ENCODE measurements around the gene C16orf54. TPM values are rescaled to one million over a fixed set of nuclear protein-coding genes. Genes with fewer than 3 reads are reported as not detected.
"Not testable (repeated sequence)": the region's sequence is repeated elsewhere in the genome, so short reads cannot be mapped to it uniquely, and the experiment has no call there.

Gene C16orf54
- total and polyA plus RNA-seq, 10 of the 15 experiments (the other 5 are each of a cell fraction or from before 2014, with no cell fraction given): 2.1 to 13.3 (median 5.4) TPM

GRCh38 chr16:29742683-29743275 lies 3.0 kb downstream of the C16orf54 start (continued):
- TF ChIP-seq, protein P1, sequence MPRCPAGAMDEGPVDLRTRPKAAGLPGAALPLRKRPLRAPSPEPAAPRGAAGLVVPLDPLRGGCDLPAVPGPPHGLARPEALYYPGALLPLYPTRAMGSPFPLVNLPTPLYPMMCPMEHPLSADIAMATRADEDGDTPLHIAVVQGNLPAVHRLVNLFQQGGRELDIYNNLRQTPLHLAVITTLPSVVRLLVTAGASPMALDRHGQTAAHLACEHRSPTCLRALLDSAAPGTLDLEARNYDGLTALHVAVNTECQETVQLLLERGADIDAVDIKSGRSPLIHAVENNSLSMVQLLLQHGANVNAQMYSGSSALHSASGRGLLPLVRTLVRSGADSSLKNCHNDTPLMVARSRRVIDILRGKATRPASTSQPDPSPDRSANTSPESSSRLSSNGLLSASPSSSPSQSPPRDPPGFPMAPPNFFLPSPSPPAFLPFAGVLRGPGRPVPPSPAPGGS (IDR thresholded peaks at IDR 0.05; ENCODE audit: borderline replicate concordance, insufficient read depth, low read depth, low read length, poor library complexity, severe bottlenecking): no peak
- no peak for TF ChIP-seq NFYB (IDR thresholded peaks at IDR 0.05; ENCODE audit: insufficient read depth, low read depth, low read length)
- TF ChIP-seq, protein P2, sequence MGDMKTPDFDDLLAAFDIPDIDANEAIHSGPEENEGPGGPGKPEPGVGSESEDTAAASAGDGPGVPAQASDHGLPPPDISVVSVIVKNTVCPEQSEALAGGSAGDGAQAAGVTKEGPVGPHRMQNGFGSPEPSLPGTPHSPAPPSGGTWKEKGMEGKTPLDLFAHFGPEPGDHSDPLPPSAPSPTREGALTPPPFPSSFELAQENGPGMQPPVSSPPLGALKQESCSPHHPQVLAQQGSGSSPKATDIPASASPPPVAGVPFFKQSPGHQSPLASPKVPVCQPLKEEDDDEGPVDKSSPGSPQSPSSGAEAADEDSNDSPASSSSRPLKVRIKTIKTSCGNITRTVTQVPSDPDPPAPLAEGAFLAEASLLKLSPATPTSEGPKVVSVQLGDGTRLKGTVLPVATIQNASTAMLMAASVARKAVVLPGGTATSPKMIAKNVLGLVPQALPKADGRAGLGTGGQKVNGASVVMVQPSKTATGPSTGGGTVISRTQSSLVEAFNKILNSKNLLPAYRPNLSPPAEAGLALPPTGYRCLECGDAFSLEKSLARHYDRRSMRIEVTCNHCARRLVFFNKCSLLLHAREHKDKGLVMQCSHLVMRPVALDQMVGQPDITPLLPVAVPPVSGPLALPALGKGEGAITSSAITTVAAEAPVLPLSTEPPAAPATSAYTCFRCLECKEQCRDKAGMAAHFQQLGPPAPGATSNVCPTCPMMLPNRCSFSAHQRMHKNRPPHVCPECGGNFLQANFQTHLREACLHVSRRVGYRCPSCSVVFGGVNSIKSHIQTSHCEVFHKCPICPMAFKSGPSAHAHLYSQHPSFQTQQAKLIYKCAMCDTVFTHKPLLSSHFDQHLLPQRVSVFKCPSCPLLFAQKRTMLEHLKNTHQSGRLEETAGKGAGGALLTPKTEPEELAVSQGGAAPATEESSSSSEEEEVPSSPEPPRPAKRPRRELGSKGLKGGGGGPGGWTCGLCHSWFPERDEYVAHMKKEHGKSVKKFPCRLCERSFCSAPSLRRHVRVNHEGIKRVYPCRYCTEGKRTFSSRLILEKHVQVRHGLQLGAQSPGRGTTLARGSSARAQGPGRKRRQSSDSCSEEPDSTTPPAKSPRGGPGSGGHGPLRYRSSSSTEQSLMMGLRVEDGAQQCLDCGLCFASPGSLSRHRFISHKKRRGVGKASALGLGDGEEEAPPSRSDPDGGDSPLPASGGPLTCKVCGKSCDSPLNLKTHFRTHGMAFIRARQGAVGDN (IDR thresholded peaks at IDR 0.05): no peak
- TF ChIP-seq, protein P3, sequence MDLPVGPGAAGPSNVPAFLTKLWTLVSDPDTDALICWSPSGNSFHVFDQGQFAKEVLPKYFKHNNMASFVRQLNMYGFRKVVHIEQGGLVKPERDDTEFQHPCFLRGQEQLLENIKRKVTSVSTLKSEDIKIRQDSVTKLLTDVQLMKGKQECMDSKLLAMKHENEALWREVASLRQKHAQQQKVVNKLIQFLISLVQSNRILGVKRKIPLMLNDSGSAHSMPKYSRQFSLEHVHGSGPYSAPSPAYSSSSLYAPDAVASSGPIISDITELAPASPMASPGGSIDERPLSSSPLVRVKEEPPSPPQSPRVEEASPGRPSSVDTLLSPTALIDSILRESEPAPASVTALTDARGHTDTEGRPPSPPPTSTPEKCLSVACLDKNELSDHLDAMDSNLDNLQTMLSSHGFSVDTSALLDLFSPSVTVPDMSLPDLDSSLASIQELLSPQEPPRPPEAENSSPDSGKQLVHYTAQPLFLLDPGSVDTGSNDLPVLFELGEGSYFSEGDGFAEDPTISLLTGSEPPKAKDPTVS (IDR thresholded peaks at IDR 0.05; ENCODE audit: low read depth, low read length): no peak

GRCh38 chr16:29740630-29741015 lies 5.2 kb downstream of the C16orf54 start:
- FAIRE-seq; POLR2A ChIA-PET; H3K79me2 ChIP-seq (ENCODE audit: control insufficient read depth, insufficient read depth, low read length); H3K36me3 ChIP-seq (ENCODE audit: control insufficient read depth in 2 of 2, insufficient read depth in 2 of 2, low read length in 1 of 2); H4K20me1 ChIP-seq (ENCODE audit: control insufficient read depth, insufficient read depth); in situ Hi-C loops (cut with MboI); BruUV-seq (replicated peaks); H3K9me3 ChIP-seq (replicated peaks; ENCODE audit: control insufficient read depth, insufficient read depth, low read length); H3K9ac ChIP-seq (ENCODE audit: control insufficient read depth, insufficient read depth, low read length); DNase-seq (ENCODE audit: low read depth, low spot score); intact Hi-C loops (cut with micrococcal nuclease; ENCODE audit: unreplicated experiment); H2AFZ ChIP-seq (ENCODE audit: control insufficient read depth, low read depth, low read length); H3K4me3 ChIP-seq; RAD21 ChIA-PET (ENCODE audit: unreplicated experiment); H3K27me3 ChIP-seq (replicated peaks in 1 of 2; ENCODE audit: control insufficient read depth in 2 of 2, insufficient read depth in 2 of 2, low read length in 1 of 2); H3K27ac ChIP-seq (ENCODE audit: control insufficient read depth, insufficient read depth); CTCF ChIA-PET; ATAC-seq; H3K4me2 ChIP-seq (ENCODE audit: control insufficient read depth, insufficient read depth): not testable (repeated sequence)
- WGBS (ENCODE audit: insufficient coverage, insufficient replicate concordance, low lambda C conversion rate, missing lambda C conversion rate): 94% methylated on average over 11 of the region's 11 CpGs
- peaks cover 36% of the 10 kb centered on the region for H3K4me1 ChIP-seq (ENCODE audit: control insufficient read depth, insufficient read depth, low read length)
- SMC1A ChIA-PET (ENCODE audit: uncharacterized antibody, unreplicated experiment): interaction anchor here (0.6 to 1.4 kb wide), 2 partner anchors 12 to 14 kb away, joined by 3 to 5 read pairs; no protein-coding TSS in a partner anchor

DNA sequence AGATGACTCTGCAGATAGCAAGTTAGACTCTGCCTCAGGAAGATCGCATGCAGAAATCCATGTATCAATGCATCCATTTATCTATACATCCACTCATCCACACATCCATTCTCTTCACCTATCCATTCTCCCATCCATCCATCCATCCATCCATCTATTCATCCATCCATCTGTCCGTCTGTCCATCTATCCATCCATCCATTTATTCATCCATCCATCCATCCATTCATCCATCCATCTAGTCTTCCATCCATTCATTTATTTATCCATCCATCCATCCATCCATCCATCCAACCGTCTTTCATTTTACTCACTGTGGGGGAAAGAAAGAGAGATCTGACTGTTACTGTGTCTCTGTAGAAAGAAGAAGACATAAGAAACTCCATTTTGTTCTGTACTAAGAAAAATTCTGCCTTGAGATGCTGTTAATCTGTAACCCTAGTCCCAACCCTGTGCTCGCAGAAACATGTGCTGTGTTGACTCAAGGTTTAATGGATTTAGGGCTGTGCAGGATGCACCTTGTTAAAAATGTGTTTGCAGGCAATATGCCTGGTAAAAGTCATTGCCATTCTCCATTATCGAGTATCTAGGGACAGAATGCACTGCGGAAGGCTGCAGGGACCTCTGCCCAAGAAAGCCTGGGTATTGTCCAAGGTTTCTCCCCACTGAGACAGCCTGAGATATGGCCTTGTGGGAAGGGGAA lies 5.7 kb downstream of the C16orf54 start:
- SMC1A ChIA-PET (ENCODE audit: uncharacterized antibody, unreplicated experiment): interaction anchor here (1.4 to 1.6 kb wide), 2 partner anchors 14 to 45 kb away, joined by 5 to 6 read pairs; no protein-coding TSS in a partner anchor

More for the DNA sequence above, 5.7 kb downstream of the C16orf54 start:
- POLR2A ChIA-PET: interaction anchor here (0.9 to 2.0 kb wide), 2 partner anchors 9 to 14 kb away, joined by 3 to 6 read pairs; no protein-coding TSS in a partner anchor
- H2AFZ ChIP-seq (ENCODE audit: control insufficient read depth, low read depth, low read length); H3K27me3 ChIP-seq (replicated peaks in 1 of 2; ENCODE audit: control insufficient read depth in 2 of 2, insufficient read depth in 2 of 2, low read length in 1 of 2); H3K9me3 ChIP-seq (replicated peaks; ENCODE audit: control insufficient read depth, insufficient read depth, low read length); H3K4me2 ChIP-seq (ENCODE audit: control insufficient read depth, insufficient read depth); H4K20me1 ChIP-seq (ENCODE audit: control insufficient read depth, insufficient read depth); H3K79me2 ChIP-seq (ENCODE audit: control insufficient read depth, insufficient read depth, low read length); H3K9ac ChIP-seq (ENCODE audit: control insufficient read depth, insufficient read depth, low read length); ATAC-seq; H3K36me3 ChIP-seq (ENCODE audit: control insufficient read depth in 2 of 2, insufficient read depth in 2 of 2, low read length in 1 of 2); BruUV-seq (replicated peaks); DNase-seq (ENCODE audit: low read depth, low spot score); H3K27ac ChIP-seq (ENCODE audit: control insufficient read depth, insufficient read depth); in situ Hi-C loops (cut with MboI); H3K4me3 ChIP-seq; intact Hi-C loops (cut with micrococcal nuclease; ENCODE audit: unreplicated experiment); FAIRE-seq: not testable (repeated sequence)
- RAD21 ChIA-PET (ENCODE audit: unreplicated experiment): interaction anchor here (0.7 to 1.9 kb wide), 4 partner anchors 14 to 67 kb away, joined by 3 to 17 read pairs (median 6); partner anchors contain the start of gene KIF22
- peaks cover 31% of the 10 kb centered on the region for H3K4me1 ChIP-seq (ENCODE audit: control insufficient read depth, insufficient read depth, low read length)
- CTCF ChIA-PET: interaction anchor here (0.8 to 2.3 kb wide), 4 partner anchors 10 to 50 kb away, joined by 3 to 15 read pairs (median 6); no protein-coding TSS in a partner anchor
- WGBS (ENCODE audit: insufficient coverage, insufficient replicate concordance, low lambda C conversion rate, missing lambda C conversion rate): 96% methylated on average over 6 of the region's 6 CpGs

All from GM12878 (cell line).